Posterior vena cava (tissue), 2 donors: ENCODE measurements around the gene MUC20. TPM values are rescaled to one million over a fixed set of nuclear protein-coding genes. Genes with fewer than 3 reads are reported as not detected.
"Not testable (repeated sequence)": the region's sequence is repeated elsewhere in the genome, so short reads cannot be mapped to it uniquely, and the experiment has no call there.

ENCODE experiments used
- DNase-seq: peaks from one replicate; pipeline ENCODE4 v3.0.0-alpha.2; 2020; ENCODE audit warnings: low spot score
- intact Hi-C, 2 donors: fragments of 100-400 bp; cut with DNase I; formaldehyde crosslinking; loops; one replicate each; pipeline versions ENCODE4 v1.14.1 to v1.14.2; 2022 to 2023
- total RNA-seq, 2 donors: library from RNA; stranded (reverse); fragmentation: NEBNext Ultra II Directional; extraction: Animal tissue kit (Norgen Biotek cat#: 25700); gene quantifications; one replicate each; pipeline ENCODE4 v1.2.1, GENCODE V29; 2021
- donor health status: DM: yes; HTN: yes; CAD: no.
- donor health status: DM: yes; HTN: yes; CAD: no.

MUC20 gene
- total RNA-seq, 2 donors from 2014 or later: 3.8 to 9.4 TPM

DNA sequence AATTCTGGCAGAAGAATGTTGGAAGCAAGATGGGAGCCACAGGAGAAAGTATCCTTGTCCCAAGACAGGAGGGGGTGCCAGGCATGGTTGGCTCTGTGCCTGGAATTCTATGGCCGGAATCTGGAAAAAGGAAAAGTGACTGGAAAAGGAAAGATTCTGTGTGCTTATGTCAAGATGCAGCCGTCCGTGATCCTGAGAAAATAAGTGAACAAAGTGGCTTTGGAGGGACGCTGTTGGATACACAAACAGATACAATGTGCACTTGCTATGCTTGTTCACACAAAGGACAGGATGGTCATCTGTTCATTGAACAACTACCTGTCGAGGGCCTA, 28.5 kb upstream of the MUC20 start:
- intact Hi-C loops: no loop called here
- peak; percentile 50 for DNase-seq

DNA sequence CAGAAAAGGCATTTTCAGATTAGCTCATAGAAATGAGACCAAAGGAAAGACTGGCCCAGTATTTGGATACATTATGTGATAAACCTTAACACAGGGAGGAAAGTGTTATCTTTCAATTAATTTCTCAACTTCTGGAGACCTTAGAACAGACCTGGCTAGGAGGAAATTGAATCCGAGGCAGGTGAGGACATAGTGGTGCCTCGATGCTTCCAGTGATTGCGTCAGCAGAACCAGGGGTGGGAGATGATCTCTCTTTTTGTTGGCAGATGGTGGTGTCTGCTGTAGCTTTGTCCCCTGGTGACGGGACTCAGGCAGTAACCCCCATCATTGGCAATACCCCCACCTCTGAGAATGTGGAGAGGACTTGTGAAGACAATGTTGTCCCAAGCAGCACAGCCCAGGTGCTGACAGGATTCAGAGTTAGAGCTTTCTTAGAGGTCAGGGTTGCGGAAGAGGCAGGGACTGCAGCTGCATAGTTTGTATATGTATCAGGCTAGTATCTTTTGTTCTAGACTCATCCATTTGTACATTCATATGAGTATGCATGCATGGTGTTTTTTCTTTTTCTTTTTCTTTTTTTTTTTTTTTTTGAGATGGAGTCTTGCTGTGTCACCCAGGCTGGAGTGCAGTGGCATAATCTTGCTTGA, 27.9 kb upstream of the MUC20 start:
- peak; percentile 38 for DNase-seq
- intact Hi-C loops: no loop called here

DNA sequence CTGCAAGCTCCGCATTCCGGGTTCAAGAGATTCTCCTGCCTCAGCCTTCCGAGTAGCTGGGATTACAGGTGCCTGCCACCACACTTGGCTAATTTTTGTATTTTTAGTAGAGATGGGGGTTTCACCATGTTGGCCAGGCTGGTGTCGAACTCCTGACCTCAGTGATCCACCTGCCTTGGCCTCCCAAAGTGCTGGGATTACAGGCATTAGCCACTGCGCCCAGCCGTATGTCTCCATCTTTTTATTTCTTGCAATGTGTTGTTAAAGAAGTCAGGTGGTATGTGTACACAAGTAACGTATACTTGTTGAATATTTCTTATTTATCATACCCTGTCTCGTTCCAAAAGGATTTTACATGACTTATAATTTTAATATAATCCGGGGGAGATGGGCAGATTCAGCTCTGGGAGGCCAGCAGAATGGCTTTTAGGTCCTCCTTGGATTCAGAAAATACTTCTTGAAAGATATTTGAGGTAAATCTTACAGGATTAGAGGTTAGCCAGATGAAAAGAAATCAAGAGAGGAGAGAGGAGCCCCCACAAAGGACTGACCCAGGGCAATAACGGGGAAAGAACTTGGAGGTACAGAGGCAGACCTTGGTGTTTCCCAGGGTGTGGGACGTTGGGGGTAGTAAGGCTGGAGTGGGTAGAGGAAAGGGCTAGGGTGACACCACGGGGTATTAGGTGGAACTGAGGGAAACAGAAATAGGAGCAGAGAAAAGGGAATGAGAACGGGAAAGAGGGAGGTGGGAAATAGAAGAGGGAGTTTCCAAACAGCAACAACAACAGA, 27.2 kb upstream of the MUC20 start:
- intact Hi-C loops: no loop called here
- DNase-seq: peak; percentile 48

DNA sequence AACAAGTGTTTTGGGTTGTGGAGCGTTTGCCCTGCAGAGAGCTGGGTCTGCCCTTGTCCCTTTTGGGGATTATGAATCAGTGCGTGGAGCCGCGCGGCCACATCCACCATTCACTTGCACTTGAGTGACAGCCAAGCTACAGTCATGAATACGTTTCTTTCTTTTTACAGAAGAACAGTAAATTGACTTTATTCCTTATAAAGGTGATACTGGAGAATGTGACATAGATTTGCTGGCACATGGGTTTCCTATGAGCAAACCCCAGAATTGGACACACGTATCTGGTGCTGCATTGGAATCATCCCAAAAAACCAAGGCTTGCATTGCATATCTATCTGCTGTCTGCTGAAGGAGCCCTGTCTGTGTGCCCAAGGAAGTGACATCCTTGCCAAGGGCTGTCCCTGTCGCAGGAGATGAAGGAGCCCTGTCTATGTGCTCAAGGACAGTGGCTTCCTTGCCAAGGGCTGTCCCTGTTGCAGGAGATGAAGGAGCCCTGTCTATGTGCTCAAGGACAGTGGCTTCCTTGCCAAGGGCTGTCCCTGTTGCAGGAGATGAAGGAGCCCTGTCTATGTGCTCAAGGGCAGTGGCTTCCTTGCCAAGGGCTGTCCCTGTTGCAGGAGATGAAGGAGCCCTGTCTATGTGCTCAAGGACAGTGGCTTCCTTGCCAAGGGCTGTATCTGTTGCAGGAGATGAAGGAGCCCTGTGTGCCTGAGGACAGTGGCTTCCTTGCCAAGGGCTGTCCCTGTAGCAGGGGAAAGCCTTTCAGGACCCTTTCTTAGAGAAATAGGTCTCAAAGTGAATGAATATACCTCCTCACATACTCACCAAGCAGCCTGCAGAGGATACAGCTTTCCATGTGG, 26.3 kb upstream of the MUC20 start:
- peak; percentile 72 for DNase-seq
- intact Hi-C loops: not testable (repeated sequence)

DNA sequence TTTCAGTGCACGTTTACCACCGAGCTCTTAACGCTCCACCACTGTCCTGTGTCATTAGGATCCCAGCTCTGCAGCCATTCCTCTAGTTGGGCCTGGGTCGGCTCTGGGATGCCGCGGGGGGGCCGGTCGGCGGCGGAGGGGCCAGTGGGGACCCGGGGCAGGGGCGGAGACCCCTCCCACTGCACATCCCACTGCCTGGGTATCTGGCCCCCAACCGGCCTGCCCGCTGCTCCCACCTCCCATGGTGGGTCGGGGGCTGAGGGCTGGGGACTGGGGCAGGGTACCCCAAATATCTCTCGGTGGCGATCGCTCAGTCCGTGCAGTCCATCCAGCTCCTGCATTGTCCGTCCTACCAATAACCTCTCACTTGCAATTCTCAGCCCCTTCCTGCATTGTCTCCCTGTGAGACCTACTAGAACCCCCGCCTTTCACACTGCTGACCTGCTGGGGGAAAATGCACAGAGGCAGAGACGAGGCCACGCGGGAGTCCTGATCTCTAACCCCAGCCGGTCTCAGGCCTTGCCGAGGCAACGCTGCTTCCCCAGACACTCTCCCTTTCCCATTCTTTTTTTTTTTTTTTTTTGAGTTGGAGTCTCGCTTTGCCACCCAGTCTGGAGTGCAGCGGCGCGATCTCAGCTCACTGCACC, 24.0 kb upstream of the MUC20 start:
- DNase-seq: no peak

DNA sequence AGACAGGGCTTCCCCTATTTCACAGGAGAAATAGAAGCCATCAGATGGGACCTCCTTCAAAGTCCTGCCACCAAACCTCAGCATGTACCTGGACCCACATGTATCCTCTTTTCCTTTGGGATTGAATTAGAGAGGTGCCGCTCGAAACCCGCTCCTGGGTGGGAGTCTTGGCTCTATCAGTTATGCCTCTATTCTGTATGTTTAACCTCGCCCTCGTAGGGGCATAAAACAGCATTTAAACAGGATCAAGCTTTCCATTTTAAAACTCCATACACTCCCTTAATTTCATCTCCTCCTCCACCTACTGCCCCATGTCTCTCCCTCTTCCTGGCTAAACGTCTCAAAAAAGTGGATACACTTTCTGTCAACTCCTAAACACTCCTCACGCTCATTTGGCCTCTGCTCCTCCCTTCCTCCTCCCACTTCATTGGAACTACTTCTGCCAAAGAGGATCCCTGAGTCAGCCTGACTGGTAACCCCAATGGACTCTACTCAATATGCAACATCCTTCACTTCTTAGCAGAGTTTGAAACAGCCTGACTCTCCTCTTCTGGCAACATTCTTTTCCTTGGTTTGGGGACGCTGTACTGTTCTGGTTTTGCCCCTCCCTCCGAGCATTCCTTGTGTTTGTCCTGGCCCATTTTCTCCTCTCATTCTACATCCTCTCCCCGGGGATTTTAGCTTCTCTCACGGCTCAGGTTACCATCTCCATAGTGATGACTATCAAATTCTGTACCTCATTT, 23.0 kb upstream of the MUC20 start:
- intact Hi-C loops: no loop called here
- DNase-seq: no peak

More for the DNA sequence above, 24.0 kb upstream of the MUC20 start:
- intact Hi-C loops: no loop called here

DNA sequence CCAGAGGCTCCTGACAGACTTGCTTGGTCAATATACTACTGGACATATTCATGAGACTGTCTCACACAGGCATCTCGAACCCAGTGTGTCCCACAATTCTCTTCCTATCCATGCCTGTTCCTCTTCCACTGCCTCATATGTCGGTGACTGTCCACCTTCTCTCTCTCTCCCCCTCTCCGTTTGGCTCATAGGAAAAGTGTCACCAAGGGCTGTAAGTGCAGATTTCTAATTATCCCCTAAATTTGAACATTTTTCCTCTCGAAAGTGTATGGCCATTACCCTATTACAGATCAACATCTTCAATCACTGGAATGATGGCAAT, 22.5 kb upstream of the MUC20 start:
- intact Hi-C loops: no loop called here
- no peak for DNase-seq

DNA sequence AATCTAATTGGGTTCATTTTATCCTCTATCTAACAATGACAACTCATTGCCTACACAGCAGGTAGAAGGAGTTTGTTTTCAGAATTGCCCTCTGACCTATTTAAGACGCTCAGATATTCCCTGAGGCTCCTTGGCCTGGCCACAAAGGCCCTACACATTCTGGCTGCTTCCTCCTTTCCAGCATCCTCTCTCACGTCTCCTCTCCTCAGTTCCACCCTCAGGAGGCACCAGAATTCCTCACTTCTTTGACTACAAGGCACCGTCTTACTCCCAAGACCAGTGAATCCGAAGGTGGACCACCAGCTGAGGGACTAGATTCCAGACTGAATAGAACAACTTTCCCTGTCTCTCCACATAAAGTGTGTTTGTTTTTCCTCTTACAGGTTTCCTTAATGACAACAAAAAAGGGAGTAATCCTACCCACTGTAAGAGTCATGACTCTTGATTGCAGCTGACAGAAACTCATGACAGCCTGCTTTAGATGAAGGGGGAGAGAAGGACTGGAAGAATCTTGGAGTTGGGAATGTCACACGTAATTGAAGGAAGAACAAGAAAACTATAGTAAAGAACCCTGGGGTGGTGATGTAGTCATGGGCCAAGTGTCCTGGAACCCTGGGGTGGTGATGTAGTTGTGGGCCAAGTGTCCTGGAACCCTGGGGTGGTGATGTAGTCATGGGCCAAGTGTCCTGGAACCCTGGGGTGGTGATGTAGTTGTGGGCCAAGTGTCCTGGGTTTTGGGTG, 22.0 kb upstream of the MUC20 start:
- DNase-seq: no peak
- intact Hi-C loops: no loop called here

DNA sequence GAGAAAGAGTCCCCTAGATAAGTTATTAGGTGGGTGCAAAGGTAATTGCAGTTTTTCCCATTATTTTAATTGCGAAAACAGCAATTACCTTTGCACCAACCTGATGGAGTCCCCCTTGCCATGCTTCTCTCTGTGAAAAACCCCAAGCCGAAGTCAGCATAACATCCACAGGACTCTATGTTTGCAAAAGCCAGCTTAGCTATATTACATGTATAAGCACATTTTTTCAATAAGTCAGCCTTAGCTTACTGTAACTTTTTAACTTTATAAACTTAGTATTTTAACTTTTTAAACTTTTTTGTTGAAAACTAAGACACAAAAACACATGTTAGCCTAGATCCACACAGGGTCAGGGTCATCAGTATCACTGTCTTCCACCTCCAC, 21.4 kb upstream of the MUC20 start:
- intact Hi-C loops: no loop called here
- no peak for DNase-seq

DNA sequence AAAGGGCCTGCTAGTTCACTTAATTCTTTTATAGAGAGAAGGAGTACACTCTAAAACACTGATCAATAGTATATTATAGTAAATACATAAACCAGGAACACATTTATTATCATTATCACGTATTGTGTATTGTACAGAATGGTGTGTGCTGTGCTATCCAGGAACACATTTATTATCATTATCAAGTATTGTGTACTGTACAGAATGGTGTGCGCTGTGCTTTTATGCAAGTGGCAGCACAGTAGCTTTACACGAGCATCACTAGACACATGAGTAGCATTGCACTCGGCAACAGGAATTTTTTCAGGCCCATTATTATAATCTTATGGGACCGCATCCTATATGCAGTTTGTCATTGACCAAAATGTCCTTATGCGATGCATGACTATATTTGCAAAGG, 20.9 kb upstream of the MUC20 start:
- intact Hi-C loops: no loop called here
- DNase-seq: no peak

DNA sequence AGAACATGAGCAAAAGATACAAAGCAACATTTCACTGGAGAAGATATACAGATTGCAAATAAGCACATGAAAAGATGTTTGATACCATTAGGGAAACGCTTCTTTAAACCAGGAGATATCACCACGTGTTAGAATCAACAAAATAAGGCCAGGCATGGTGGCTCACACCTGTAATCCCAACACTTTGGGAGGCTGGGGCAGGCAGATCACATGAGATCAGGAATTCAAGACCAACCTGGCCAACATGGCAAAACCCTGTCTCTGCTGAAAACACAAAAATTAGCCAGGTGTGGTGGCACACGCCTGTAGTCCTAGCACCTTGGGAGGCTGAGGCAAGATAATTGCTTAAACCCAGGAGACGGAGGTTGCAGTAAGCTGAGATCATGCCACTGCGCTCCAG, 20.5 kb upstream of the MUC20 start:
- intact Hi-C loops: no loop called here
- DNase-seq: no peak

DNA sequence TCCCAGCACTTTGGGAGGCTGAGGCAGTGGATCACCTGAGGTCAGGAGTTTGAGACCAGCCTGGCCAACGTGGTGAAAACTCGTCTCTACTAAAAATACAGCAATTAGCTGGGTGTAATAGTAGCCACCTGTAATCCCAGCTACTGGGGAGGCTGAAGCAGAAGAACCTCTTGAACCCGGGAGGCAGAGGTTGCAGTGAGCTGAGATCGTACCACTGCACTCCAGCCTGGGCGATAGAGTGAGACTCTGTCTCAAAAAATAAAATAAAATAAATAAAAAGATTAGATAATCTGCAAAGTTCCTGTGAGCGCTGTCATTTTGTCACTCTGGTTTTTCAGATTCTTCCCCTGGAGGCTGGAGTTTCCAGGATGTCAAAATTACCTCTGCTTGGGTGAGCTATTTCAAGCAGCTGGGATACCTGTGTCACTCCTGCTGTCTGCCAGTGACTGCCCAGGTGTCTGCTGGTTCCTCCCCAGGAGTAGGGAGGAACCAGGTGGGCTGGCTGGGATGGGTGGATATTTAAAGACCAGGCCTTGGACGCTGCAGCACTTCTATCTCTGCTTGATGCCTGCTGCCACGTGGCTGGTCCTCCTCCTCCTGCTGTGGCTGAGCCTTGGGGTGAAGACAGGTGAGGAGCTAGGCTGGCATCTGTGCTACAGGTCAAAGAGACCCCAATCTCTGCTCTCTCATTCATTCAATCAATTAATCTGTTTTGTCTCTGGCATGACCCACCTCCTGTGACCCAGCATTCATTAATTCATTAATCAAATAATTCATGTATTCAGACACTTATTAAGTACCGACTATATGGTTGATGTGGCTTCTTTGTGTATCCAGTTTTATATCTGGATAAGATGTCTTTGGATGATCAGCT, 19.5 kb upstream of the MUC20 start:
- no peak for DNase-seq
- intact Hi-C loops: no loop called here

DNA sequence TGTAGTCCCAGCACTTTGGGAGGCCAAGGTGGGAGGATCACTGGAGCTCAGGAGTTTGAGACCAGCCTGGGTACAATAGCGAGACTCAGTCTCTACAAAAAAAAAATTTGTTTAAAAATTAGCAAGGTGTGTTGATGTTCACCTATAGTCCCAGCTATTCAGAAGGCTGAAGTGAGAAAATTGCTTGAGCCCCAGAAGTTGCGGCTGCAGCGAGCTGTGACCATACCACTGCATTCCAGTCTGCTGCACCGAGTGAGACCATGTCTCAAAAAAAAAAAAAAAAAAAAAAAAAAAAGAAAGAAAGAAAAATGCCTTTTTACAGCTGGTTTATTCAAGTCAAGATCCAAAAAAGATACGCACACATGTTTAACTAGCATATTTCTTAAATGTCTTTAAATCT, 17.0 kb upstream of the MUC20 start:
- intact Hi-C loops: no loop called here
- no peak for DNase-seq

DNA sequence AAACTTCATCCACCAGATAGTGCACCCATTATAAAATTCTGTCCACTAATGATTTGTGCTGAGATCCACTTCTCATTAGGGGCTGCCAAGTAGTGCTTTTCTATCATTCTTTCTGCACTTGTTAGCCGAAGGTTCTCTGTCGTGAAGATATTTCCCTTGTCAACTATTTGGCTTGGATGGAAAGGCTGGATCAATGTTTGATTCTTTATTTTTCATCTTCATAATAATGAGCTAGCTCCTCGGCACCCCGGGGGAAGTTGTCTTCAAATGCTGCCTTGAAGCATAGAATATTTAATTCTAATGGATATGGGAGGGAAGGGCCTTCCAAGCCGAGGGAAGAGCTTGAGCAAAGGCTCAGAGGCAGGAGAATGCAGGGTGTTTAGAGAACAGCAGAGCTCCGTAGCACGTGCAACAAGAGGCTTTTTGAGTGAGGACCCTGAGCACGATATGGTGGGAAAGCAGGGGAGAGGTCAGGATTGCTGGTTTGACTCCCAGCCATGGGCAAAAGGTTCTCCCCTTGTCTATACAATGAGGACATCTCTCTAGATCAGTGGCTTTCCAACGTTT, 16.3 kb upstream of the MUC20 start:
- intact Hi-C loops: no loop called here
- DNase-seq: no peak

DNA sequence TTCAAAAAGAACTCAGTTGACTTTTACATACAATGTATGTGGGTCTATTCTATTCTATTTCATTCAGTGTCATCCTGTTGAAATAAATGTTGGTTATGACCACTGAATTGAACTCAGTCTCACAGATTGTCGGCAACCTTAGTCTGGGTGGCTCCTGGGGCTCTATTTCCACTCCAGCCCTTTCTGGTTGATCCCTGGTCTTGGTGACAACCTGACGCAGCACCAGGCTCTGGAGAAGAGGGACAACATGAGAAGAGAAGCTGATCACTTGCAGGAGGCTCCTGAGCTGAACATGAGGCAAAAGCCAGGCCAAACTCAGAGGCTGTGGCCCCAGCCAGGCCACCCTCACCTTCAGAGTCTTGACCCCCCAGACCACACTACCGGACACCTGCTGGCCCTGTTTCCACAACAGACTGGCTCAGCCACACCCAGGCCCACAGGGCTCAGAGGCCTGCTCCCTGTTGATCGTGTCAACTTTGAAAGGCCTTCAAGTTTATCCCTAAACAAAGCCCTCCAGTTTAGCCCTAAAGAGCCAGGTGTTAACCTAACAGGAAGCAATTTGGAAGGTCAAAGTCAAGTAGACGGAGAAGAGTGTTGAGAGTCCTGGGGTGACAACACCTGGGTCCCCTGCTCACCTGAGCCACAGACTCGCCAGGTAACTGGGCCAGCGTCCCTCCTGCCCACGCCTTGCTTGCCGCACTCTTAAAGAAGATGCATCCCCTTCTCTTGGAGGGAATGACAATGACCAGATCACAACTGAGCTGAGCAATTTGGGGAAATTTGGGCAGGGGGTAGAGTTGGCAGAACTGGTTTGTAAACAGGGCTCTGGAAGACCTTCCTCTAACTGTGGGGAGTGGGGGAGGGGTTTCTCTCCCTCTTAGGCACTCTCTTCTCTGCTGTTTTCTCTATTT, 15.4 kb upstream of the MUC20 start:
- DNase-seq: no peak
- intact Hi-C loops: no loop called here

DNA sequence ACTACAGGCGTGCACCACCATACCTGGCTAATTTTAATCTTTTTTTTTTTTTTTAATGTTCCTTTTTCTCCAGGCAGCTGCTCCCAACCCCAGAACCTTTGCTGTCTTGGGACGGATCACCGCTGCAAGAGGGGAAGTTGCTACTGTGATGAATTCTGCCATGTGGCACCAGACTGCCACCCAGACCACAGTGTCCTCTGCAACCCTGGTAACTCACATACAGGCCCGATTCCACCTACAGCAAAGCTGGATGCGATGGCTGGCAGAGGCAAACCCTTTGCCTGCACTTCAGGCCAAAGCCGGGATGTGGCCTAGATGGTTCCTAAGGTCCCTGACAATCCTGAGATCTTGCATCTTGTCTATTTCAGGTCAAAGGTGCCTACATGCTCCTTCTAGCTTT, 12.7 kb upstream of the MUC20 start:
- no peak for DNase-seq
- intact Hi-C loops: no loop called here
